HG03342 (cell line): Measurements from ENCODE around the gene DPEP2.

ENCODE experiments used
- ATAC-seq: cut with Tn5 transposase; IDR thresholded peaks from one replicate; pipeline ENCODE4 v1.9.1; 2021; ENCODE audit warnings: mild to moderate bottlenecking, moderate library complexity; ENCODE audit not compliant: unreplicated experiment

DPEP2 gene

GRCh38 chr16:67959536-67960329 is 39.6 kb downstream of the DPEP2 start:
- ATAC-seq = no peak

GRCh38 chr16:67957622-67958021 is 41.7 kb downstream of the DPEP2 start:
- ATAC-seq = no peak

GRCh38 chr16:67954421-67955196 is 44.7 kb downstream of the DPEP2 start:
- ATAC-seq = no peak

DNA sequence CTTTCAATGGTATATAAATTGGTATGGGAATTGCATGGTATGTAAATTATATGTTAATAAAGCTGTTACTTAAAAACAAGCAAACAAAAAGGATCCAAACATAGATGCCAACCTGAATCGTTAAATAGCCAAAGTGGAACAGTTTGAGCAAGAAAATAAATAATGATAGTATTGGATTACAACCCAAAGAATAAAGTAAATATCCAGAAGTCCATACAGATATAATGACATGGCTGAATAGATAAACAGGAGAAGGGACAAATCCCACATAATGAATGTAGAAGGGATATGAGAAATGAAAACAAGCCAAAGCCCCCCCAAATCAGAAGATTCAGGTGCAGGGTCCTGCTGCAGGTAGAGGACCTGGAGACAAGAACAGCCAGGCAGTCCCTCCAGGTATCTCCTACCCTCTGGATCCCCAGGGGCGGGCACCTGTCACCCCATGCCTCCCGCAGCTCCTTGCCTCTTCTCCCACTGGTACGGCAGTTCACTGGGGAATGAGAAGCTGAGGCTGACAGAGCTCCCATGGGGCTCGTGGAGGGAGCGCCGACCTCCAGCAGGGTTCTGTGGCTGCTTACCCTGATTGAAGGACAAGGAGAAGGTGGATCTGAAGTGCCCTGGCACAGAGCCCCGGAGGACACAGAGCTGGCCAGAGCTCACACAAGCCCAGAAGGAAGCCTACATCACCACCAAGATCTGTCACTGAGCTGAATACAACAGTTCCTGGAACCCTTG is 45.5 kb downstream of the DPEP2 start:
- ATAC-seq = no peak

DNA sequence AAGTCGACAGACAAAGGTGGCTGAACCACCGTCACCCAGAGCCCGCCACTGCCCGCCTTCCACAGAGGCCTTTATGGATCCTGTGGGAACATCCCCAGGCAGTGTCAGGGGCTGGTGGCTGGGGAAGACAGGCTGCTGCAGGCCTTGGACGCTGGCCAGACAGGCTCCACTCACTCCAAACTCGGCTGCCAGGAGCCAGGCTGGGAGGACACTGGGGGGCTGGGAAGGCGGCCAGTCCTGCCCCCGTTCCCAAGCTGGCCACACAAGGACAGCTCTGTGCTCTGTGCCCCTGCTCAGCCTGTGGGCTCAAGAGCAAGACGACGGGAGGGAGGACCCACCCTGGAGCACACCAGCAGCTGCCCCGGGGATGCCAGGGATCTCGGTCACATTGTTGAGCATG is 47.8 kb downstream of the DPEP2 start:
- no peak for ATAC-seq

DNA sequence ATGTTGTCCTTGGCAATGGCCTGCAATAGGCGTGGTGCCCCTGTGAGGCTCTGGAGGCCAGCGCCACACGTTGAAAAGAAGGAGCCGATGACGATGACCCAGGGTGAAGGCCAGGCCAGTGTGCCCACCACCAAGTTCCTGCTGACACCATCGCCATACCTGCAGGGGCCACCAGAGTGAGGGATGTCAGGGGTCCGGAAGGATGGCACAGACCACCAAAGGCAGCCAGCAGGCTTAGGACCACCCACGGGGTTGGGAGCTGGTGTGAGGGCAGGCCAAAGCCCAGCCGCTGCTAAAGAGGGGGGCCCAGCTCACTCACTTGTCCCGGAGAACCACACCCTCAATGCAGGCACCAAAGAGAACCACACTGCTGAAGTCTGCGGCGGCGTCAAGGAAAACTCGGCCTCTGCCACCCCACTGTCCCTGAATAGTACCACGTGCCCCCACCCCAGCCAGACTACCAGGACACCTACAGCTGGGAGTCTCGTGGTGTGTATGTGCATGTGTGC is 48.9 kb downstream of the DPEP2 start:
- no peak for ATAC-seq

DNA sequence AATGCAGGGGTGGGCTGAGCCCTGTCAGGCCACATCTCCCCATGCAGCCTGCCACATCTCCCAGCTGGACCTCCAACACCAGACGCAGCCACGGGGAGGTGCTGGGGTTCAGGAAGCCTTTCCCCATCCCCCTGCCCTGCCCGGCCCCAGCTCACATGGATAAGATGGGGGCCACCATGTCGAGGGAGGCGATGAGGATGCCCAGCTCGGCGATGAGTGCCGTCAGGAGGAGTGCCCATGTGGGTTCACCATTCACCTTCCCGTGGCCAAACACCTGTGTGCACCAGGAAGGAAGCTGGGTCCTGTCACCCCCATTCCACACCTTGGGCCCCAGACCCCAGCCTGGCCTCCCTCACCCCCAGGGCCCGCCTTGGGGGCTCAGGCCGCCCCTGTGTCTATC is 49.6 kb downstream of the DPEP2 start:
- no peak for ATAC-seq

GRCh38 chr16:67948015-67948414 is 51.3 kb downstream of the DPEP2 start:
- no peak for ATAC-seq

DNA sequence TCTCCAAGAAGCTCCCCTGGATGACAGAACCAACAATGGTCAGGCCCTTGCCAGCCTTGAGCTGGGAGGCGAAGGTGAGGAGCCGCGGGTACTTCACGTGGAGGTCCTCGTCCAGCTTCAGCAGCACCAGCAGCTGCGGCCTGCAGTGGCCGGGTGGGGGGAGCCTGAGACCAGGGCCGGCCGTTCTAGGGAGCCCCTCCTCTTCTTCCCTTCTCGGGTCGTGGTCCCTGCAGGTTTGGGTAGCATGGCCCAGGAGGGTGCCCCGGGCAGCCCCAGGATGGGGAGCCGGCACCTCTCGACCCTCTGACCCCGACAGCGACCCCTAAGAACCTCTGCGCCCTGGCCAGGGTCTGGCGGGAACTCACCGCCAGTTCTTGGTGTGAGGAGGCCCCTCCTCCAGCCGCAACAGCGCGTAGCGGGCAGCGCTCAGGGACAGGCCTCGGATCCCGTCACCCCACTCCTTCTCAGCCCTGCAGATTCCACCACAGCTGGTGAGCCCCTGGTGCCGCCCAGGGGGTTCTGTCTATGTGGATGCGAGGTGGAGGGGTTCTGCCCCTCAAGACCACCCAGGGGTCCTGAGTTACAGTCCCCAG is 52.2 kb downstream of the DPEP2 start:
- no peak for ATAC-seq

DNA sequence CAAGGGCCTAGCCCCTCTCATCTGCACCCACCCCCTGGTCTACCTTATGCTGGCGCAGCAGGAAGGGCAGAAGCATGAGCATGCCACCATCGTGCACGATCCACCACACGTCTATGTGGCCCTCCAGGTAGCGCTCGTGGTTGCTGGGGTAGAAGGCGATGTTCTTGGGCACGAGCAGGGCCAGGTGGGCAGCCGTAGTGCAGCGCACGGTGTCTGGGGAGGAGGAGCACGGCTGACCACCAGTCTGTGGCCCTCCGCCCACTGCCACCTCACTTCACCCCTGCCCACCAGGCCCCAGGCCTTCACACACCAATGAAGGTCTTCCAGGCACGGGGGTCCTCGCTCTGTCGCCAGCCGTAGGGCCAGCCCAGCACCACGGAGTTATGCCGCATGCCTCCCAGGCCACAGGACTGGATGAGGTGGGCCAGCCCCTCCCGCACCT is 53.1 kb downstream of the DPEP2 start:
- no peak for ATAC-seq

DNA sequence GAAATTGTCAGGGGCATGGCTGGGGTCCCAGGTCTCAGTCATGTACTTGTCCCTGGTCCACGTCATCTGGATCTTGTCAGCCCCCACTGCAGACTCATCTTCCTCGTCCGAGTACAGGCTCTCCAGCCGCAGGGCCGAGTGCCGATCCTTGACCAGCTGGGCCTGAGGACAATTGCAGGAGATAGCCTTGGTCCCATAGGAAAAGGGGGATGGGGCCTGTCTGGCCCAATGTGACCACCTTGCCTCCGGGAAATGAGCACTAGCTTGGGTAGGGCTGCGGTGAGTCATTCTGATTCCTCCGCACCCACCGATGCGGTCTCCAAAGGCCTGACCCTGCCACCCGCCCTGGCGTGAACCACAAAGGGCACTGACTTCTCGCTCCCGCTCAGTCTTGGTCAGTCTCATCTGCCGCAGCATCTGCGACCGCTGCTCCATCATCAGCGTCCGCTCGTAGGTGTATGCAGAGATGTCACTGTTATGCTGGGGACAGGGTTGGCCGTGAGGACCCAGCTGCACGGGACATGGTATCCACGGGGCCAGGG is 53.8 kb downstream of the DPEP2 start:
- ATAC-seq = no peak

GRCh38 chr16:67944690-67945391 is 54.4 kb downstream of the DPEP2 start:
- no peak for ATAC-seq

- no peak for ATAC-seq
These were observed 55.4 kb downstream of the DPEP2 start, which contains the start of gene LCAT for GRCh38 chr16:67943619-67944504. Gene LCAT, minus strand, starts transcription at chr16:67944120. Its CDS starts 19 bp downstream, at chr16:67944101.

GRCh38 chr16:67943256-67943618 is 56.0 kb downstream of the DPEP2 start:
- ATAC-seq = no peak

GRCh38 chr16:67942510-67943255 is 56.6 kb downstream of the DPEP2 start:
- no peak for ATAC-seq

DNA sequence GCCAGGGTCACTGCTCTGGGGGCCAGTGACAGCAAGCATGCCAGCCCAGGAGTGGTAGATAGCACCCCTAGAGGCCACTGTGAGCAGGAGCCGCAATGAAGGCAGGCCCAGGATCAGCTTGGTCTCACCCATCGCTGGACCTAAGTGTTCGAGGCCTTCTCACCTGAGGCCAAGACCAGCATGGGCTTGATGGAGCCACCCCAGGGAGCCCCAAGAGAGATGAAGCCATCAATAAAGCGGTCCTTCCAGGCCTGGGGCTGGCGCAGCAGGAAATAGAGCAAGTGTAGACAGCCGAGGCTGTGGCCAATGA is 57.1 kb downstream of the DPEP2 start:
- ATAC-seq = peak; percentile 64

DNA sequence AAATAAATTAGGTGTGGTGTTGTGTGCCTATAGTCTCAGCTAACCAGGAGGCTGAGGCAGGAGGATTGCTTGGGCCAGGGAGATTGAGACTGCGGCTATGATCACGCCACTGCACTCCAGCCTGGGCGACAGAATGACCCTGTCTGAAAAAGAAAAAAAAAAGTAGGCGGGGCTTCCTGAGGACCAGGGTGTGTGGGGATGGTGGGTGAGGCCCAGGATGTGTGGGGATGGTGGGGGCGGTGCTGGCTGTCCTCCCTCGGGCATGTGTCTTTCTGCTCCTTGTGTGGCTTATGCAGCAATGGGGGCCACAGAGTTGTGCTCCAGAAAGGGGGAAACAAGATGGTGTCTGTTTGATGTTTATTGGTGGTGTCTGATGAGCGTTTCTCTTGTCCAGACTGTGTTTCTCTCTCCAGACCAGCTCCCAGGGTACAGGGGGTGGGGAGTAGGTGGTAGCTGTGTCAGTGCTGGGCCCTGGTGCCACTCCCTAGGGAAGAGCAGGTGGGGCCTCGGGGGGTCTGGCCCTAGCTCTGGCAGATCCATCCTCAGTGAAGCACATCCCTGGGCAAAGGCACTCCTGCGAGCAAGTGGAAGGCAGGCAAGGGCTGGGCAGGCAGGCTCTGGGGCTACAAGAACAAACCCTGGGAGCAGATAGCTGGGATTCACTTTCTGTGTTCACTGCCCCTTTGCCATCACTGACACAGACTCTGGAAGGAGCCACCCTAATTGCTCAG is 57.6 kb downstream of the DPEP2 start:
- no peak for ATAC-seq
